ENCODE results near the gene MUC2. TPM values are rescaled to one million over a fixed set of nuclear protein-coding genes. Genes with fewer than 3 reads are reported as not detected.

The MUC2 gene
- total RNA-seq, 1 donor from 2014 or later, result not detected

DNA sequence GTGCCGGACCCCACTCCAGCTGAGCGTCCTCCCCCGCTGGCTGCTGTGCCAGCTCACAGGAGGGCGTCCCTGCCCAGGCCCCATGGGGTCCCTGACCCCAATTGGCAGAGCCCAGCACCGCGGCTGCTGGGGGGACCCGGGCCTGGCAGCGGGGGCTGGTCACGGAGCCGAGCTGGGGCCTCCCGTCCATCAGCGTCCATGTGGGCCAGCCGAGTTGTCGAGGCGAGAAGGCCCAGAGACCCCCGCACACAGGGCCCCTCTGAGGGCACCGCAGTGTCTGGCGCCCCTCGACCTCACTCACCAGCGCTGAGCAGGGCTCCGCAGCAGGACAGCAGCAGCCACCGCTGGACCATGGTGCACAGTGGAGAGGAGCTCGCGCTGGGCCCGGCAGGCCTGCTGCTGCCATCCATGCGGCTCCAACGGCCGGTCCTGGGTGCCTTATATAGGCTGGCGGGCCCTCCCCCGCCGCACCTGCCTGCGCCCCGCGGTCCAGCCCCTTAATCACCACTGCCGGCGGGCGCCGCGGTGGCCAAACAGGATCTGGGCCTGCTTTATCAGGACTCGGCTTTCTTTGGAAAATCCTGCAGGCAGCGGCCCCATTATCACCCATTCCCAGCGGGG is 38.3 kb upstream of the MUC2 start, which contains the start of gene MUC6:
MUC6 (minus strand) TSS at position 416 of the 621 bp plus-strand sequence; CDS start at position 353, 63 bp downstream.
- no peak for DNase-seq
- Mint-ChIP-seq H3K36me3 (ENCODE audit: unreplicated experiment) (no peaks in the 10 kb centered on the region), H3K27ac (ENCODE audit: unreplicated experiment) (no peak within 1 kb of the TSS), H3K9me3 (ENCODE audit: unreplicated experiment) (peaks cover 7% of the 10 kb centered on the region), H3K4me3 (ENCODE audit: unreplicated experiment) (no peak within 1 kb of the TSS), H3K4me1 (ENCODE audit: low read depth, unreplicated experiment) (peaks cover 4% of the 10 kb centered on the region), H3K27me3 (ENCODE audit: unreplicated experiment) (peaks cover 11% of the 10 kb centered on the region)
- TF ChIP-seq, protein P1, sequence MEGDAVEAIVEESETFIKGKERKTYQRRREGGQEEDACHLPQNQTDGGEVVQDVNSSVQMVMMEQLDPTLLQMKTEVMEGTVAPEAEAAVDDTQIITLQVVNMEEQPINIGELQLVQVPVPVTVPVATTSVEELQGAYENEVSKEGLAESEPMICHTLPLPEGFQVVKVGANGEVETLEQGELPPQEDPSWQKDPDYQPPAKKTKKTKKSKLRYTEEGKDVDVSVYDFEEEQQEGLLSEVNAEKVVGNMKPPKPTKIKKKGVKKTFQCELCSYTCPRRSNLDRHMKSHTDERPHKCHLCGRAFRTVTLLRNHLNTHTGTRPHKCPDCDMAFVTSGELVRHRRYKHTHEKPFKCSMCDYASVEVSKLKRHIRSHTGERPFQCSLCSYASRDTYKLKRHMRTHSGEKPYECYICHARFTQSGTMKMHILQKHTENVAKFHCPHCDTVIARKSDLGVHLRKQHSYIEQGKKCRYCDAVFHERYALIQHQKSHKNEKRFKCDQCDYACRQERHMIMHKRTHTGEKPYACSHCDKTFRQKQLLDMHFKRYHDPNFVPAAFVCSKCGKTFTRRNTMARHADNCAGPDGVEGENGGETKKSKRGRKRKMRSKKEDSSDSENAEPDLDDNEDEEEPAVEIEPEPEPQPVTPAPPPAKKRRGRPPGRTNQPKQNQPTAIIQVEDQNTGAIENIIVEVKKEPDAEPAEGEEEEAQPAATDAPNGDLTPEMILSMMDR (IDR thresholded peaks at IDR 0.05; ENCODE audit: partially characterized antibody, unreplicated experiment), result no peak

DNA sequence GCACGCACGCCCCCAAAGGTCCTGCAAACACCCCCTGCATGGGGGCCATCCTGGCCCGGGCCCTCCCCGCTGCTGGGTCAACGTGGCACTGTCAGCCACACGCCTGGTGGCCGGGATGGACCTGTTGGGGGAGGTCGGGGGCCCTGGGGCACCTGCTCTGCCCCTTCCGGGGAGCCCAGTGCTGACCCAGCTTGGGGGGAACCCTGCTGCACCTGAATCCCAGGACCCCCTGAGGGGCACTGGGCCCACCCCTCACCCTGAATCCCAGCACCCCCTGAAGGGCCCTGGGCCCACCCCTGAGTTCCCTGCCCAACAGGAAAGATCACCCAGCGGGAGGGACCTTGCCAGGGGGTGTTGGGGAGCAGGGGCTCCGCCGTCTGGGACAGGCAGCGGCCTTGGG is 37.7 kb upstream of the MUC2 start:
- H3K36me3 Mint-ChIP-seq (ENCODE audit: unreplicated experiment), result no peaks in the 10 kb centered on the region
- no peak for DNase-seq
- H3K27me3 Mint-ChIP-seq (ENCODE audit: unreplicated experiment), result peaks cover 11% of the 10 kb centered on the region
- peaks cover 7% of the 10 kb centered on the region for H3K9me3 Mint-ChIP-seq (ENCODE audit: unreplicated experiment)
- TF ChIP-seq, protein P1 (IDR thresholded peaks at IDR 0.05; ENCODE audit: partially characterized antibody, unreplicated experiment), result no peak
- H3K27ac Mint-ChIP-seq (ENCODE audit: unreplicated experiment), result no peak overlapping the region
- peaks cover 4% of the 10 kb centered on the region for H3K4me1 Mint-ChIP-seq (ENCODE audit: low read depth, unreplicated experiment)
- H3K4me3 Mint-ChIP-seq (ENCODE audit: unreplicated experiment), result no peak overlapping the region

DNA sequence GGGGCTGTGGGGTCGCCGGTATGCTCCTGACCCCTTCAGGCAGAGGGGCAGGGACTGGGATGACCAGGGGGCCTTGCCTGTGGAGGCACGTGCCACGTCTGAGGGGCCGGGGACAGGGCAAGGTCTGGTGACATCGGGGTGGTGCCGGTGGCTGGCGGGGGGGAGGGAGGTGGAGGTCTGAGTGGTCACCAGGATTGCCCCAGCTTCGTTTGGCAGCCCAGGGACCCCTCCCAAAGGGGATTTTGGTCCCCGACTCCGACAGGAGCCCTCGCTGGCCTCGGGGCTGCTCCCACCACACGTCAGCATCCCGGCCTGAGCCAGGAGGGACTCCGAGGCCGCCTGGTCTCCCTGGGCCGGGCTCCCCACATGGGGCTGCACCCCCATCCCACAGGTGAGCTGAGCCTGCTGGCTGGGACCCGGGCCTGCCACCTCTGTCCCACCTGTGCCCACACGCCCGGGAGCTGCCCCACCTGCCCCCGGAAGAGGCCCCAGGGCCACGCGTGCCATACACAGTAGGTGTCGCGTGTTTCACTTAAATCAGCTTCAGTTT is 37.1 kb upstream of the MUC2 start:
- H3K27ac Mint-ChIP-seq (ENCODE audit: unreplicated experiment), result no peak overlapping the region
- TF ChIP-seq, protein P1 (IDR thresholded peaks at IDR 0.05; ENCODE audit: partially characterized antibody, unreplicated experiment), result no peak
- no peak for DNase-seq
- H3K36me3 Mint-ChIP-seq (ENCODE audit: unreplicated experiment), result no peaks in the 10 kb centered on the region
- H3K4me3 Mint-ChIP-seq (ENCODE audit: unreplicated experiment), result no peak overlapping the region
- no peaks in the 10 kb centered on the region for H3K4me1 Mint-ChIP-seq (ENCODE audit: low read depth, unreplicated experiment)
- H3K9me3 Mint-ChIP-seq (ENCODE audit: unreplicated experiment), result peaks cover 2% of the 10 kb centered on the region
- H3K27me3 Mint-ChIP-seq (ENCODE audit: unreplicated experiment), result peaks cover 6% of the 10 kb centered on the region

DNA sequence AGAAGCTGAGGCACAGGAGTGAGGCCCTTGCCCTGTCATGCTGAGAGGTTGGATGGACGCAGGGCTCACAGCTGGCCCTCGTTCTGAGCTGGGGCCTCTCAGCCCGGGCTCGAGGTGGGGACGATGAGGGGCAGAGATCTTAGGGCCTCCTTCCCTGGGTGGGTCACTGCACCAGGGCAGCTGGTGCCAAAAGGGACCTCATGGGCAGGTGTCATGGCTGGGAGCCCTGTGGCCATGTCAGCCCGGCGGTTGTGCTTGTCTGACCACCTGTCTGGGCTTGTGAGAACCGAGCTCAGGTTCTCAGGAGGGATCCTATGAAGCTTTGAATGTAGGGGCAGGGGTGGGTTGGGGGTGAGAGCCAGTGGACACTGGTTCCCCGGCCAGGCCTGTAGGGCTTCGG is 36.3 kb upstream of the MUC2 start:
- H3K4me1 Mint-ChIP-seq (ENCODE audit: low read depth, unreplicated experiment), result no peaks in the 10 kb centered on the region
- peaks cover 4% of the 10 kb centered on the region for H3K27me3 Mint-ChIP-seq (ENCODE audit: unreplicated experiment)
- DNase-seq, result no peak
- peaks cover 2% of the 10 kb centered on the region for H3K9me3 Mint-ChIP-seq (ENCODE audit: unreplicated experiment)
- H3K27ac Mint-ChIP-seq (ENCODE audit: unreplicated experiment), result no peak overlapping the region
- H3K4me3 Mint-ChIP-seq (ENCODE audit: unreplicated experiment), result no peak overlapping the region
- H3K36me3 Mint-ChIP-seq (ENCODE audit: unreplicated experiment), result no peaks in the 10 kb centered on the region
- TF ChIP-seq, protein P1 (IDR thresholded peaks at IDR 0.05; ENCODE audit: partially characterized antibody, unreplicated experiment), result no peak

DNA sequence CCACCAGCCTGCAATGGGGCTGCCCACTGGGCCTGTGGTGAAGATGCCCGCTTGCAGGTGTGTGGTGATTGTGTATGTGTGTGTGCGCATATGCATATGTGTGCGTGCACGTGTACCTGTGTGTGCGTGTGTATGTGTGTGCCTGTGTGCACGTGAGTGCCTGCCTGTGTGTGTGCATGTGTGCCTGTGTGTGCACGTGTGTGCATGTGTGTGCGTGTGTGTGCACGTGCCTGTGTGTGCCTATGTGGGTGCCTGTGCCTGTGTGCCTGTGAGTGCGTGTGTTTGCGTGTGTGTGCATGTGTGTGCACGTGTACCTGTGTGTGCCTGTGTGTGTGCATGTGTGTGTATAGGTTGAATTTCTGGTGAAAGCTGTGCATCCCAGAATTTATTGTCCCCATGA is 35.8 kb upstream of the MUC2 start:
- H3K4me1 Mint-ChIP-seq (ENCODE audit: low read depth, unreplicated experiment), result peaks cover 1% of the 10 kb centered on the region
- H3K36me3 Mint-ChIP-seq (ENCODE audit: unreplicated experiment), result no peaks in the 10 kb centered on the region
- TF ChIP-seq, protein P1 (IDR thresholded peaks at IDR 0.05; ENCODE audit: partially characterized antibody, unreplicated experiment), result no peak
- H3K4me3 Mint-ChIP-seq (ENCODE audit: unreplicated experiment), result no peak overlapping the region
- DNase-seq, result peak; percentile 12
- peaks cover 3% of the 10 kb centered on the region for H3K9me3 Mint-ChIP-seq (ENCODE audit: unreplicated experiment)
- no peak overlapping the region for H3K27ac Mint-ChIP-seq (ENCODE audit: unreplicated experiment)
- peaks cover 4% of the 10 kb centered on the region for H3K27me3 Mint-ChIP-seq (ENCODE audit: unreplicated experiment)
